Pons (tissue), 1 donor: ENCODE measurements around the gene SUN2.

Experiments
- DNase-seq: peaks from one replicate; pipeline ENCODE4 v3.0.0-alpha.2; 2016; ENCODE audit warnings: low spot score

The SUN2 gene

GRCh38 chr22:38735126-38735464 is 20.7 kb downstream of the SUN2 start:
- DNase-seq: no peak

GRCh38 chr22:38734421-38735100 is 21.2 kb downstream of the SUN2 start:
- no peak for DNase-seq

- DNase-seq: peak; percentile 98
Measured at GRCh38 chr22:38733724-38734381, 21.9 kb downstream of the SUN2 start.

GRCh38 chr22:38733329-38733723 is 22.5 kb downstream of the SUN2 start:
- DNase-seq: peak; percentile 53

GRCh38 chr22:38732251-38732815 is 23.5 kb downstream of the SUN2 start:
- DNase-seq: no peak

- DNase-seq: no peak
Measured at GRCh38 chr22:38731703-38732161, 24.1 kb downstream of the SUN2 start.

GRCh38 chr22:38730411-38730871 is 25.4 kb downstream of the SUN2 start:
- DNase-seq: no peak

GRCh38 chr22:38729946-38730345 is 25.9 kb downstream of the SUN2 start:
- DNase-seq: no peak

- no peak for DNase-seq
Measured at GRCh38 chr22:38728871-38729796, 26.7 kb downstream of the SUN2 start.

- no peak for DNase-seq
Measured at GRCh38 chr22:38727530-38728451, 28.0 kb downstream of the SUN2 start.

- no peak for DNase-seq
Measured at GRCh38 chr22:38727123-38727522, 28.7 kb downstream of the SUN2 start.

- no peak for DNase-seq
Measured at GRCh38 chr22:38725900-38726655, 29.7 kb downstream of the SUN2 start.

GRCh38 chr22:38724926-38725571 is 30.7 kb downstream of the SUN2 start:
- DNase-seq: peak; percentile 94

- DNase-seq: no peak
Measured at GRCh38 chr22:38724176-38724575, 31.6 kb downstream of the SUN2 start.

- no peak for DNase-seq
Measured at GRCh38 chr22:38721551-38721950, 34.2 kb downstream of the SUN2 start.

- no peak for DNase-seq
Measured at GRCh38 chr22:38720350-38720749, 35.4 kb downstream of the SUN2 start.

GRCh38 chr22:38719196-38719595 is 36.6 kb downstream of the SUN2 start:
- no peak for DNase-seq

- peak; percentile 55 for DNase-seq
Measured at GRCh38 chr22:38718414-38718813, 37.4 kb downstream of the SUN2 start.

GRCh38 chr22:38717244-38717643 is 38.6 kb downstream of the SUN2 start:
- no peak for DNase-seq

- DNase-seq: no peak
Measured at GRCh38 chr22:38716826-38717225, 39.0 kb downstream of the SUN2 start.
